Body of pancreas (tissue), 4 donors: ENCODE results near the gene ANKMY1.

Experiments
- CTCF ChIP-seq, 7 experiments: fragments of 450-650 bp in 4 of 7; fragments of 200-600 bp in 3 of 7; sonication (generic) in 3 of 7; IDR thresholded peaks; one replicate each; pipeline ENCODE4 v1.5.1; 2016 to 2019; ENCODE audit warnings: antibody characterized with exemption in 7 of 7
- POLR2A ChIP-seq, 3 donors: fragments of 450-650 bp; IDR thresholded peaks; one replicate each; pipeline ENCODE4 v1.6.1; 2016; ENCODE audit warnings: antibody characterized with exemption in 3 of 3, mild to moderate bottlenecking in 2 of 3

DNA sequence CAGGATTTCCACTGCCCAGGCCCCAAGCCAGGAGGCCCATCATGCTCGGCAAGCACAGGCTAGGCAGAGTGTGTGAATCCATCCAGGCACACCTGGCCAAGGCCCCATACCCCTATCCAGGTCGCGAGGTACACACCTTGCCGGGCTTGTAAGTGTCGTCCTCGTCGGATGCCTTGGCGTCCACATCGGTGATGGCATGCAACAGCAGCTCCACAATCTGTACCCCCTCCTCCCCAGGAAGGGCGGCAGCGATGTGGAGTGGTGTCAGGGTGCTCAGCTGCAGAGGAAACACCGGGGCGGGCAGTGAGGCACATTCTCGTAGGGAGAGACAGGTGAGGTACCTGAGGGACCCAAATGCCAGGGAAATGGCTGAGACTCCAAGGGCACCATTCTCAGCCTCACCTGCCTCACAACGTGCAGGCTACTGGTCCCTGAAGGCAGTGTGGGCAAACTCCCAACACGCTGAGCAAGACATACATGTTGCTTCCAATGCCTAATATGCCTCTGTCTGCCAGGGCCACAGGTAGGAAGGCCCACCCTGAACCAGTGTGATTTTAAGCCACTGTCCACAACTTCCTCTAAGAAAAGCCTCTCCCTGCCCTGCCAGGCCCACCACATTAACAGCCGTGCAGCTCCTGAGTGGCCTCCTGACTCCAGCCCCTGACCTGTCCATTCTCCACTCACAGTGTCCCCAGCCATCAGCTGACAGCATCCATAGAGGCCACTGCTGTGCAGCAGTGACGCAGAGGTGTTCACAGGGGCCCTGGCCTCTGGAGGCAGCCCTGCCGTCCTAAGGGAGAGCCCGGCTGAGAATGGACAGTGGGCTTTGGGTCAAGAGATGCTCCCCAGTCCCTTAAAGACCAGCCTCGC is 44.9 kb downstream of the ANKMY1 start:
- TF ChIP-seq CTCF (IDR thresholded peaks at IDR 0.05) (no peak), POLR2A (IDR thresholded peaks at IDR 0.05) (no peak)
